HG03558 (cell line): ENCODE results near the gene CYB5R3.

Experiments
- ATAC-seq: cut with Tn5 transposase; IDR thresholded peaks from one replicate; pipeline ENCODE4 v1.9.1; 2021; ENCODE audit warnings: moderate number of reproducible peaks; ENCODE audit not compliant: unreplicated experiment; ENCODE audit errors: extremely low read depth

The CYB5R3 gene

GRCh38 chr22:42646569-42647525 is 2.3 kb downstream of the CYB5R3 start:
- no peak for ATAC-seq

- ATAC-seq = no peak
Measured at GRCh38 chr22:42645938-42646568, 3.1 kb downstream of the CYB5R3 start.

GRCh38 chr22:42645341-42645937 is 3.8 kb downstream of the CYB5R3 start:
- no peak for ATAC-seq

- no peak for ATAC-seq
Measured at GRCh38 chr22:42644422-42645340, 4.5 kb downstream of the CYB5R3 start.

GRCh38 chr22:42643634-42644421 is 5.4 kb downstream of the CYB5R3 start:
- ATAC-seq = no peak

GRCh38 chr22:42642806-42643633 is 6.2 kb downstream of the CYB5R3 start:
- no peak for ATAC-seq

GRCh38 chr22:42641801-42642413 is 7.3 kb downstream of the CYB5R3 start:
- no peak for ATAC-seq

- ATAC-seq = no peak
Measured at GRCh38 chr22:42639541-42640241, 9.5 kb downstream of the CYB5R3 start.

GRCh38 chr22:42637555-42637954 is 11.6 kb downstream of the CYB5R3 start:
- ATAC-seq = no peak

- ATAC-seq = no peak
Measured at GRCh38 chr22:42636506-42636905, 12.7 kb downstream of the CYB5R3 start.

- ATAC-seq = no peak
Measured at GRCh38 chr22:42635531-42635930, 13.7 kb downstream of the CYB5R3 start.

GRCh38 chr22:42633013-42633412 is 16.2 kb downstream of the CYB5R3 start:
- ATAC-seq = no peak

GRCh38 chr22:42632096-42632495 is 17.1 kb downstream of the CYB5R3 start:
- no peak for ATAC-seq

- ATAC-seq = no peak
Measured at GRCh38 chr22:42630901-42631602, 18.1 kb downstream of the CYB5R3 start.

- ATAC-seq = no peak
Measured at GRCh38 chr22:42630211-42630610, 19.0 kb downstream of the CYB5R3 start.

- no peak for ATAC-seq
Measured at GRCh38 chr22:42627981-42628380, 21.2 kb downstream of the CYB5R3 start.
